AML-193 (cell line): Measurements from ENCODE around the gene MADCAM1.
"Not testable (repeated sequence)": the region's sequence is repeated elsewhere in the genome, so short reads cannot be mapped to it uniquely, and the experiment has no call there.

Experiments
- DNase-seq, 2 experiments: peaks; one replicate each; lab custom pipeline; 2025; lab: John Stamatoyannopoulos, UW

MADCAM1 gene

GRCh38 chr19:496112-496665 is at the start of gene MADCAM1:
MADCAM1 (plus strand) TSS chr19:496486; CDS start chr19:496500, 14 bp downstream.
- DNase-seq = no peak

GRCh38 chr19:447064-447426 is 49.2 kb upstream of the MADCAM1 start:
- DNase-seq = no peak

GRCh38 chr19:447816-448560 is 48.3 kb upstream of the MADCAM1 start:
- DNase-seq = no peak

- DNase-seq = no peak
These were observed 46.4 kb upstream of the MADCAM1 start for GRCh38 chr19:449916-450315.

DNA sequence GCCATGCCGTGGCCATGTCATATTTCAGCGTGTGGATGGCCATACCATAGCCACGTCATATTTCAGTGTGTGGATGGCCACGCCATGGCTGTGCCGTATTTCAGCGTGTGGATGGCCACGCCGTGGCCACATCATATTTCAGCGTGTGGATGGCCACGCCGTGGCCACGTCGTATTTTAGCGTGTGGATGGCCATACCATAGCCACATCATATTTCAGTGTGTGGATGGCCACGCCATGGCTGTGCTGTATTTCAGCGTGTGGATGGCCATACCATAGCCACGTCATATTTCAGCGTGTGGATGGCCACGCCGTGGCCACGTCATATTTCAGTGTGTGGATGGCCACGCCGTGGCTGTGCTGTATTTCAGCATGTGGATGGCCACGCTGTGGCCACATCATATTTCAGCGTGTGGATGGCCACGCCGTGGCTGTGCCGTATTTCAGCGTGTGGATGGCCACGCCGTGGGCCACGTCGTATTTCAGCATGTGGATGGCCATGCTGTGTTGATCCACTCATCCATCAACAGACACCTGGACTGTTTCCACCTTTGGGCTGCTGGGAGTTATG is 45.3 kb upstream of the MADCAM1 start:
- DNase-seq = not testable (repeated sequence)

DNA sequence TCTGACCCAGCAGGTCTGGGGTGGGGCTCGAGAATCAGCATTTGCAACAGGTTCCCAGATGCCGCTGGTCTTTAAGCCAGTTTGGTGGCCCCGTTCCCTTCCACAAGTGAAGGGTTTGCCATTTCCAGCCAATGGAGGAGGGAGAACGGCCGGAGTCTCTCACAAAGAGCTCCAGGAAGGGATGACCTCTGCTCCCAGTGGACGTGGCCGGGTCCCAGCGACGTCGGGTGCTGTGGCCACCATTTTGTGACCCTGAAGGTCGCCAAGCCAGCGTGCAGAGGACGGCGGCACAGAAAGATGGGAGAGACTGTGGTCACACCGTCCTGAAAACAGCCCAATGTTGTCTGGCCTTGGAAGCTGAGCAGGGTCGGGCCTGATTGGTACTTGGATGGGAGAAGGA is 43.5 kb upstream of the MADCAM1 start:
- no peak for DNase-seq

GRCh38 chr19:453606-454005 is 42.7 kb upstream of the MADCAM1 start:
- DNase-seq = no peak

- no peak for DNase-seq
These were observed 41.1 kb upstream of the MADCAM1 start for GRCh38 chr19:455031-455705.

DNA sequence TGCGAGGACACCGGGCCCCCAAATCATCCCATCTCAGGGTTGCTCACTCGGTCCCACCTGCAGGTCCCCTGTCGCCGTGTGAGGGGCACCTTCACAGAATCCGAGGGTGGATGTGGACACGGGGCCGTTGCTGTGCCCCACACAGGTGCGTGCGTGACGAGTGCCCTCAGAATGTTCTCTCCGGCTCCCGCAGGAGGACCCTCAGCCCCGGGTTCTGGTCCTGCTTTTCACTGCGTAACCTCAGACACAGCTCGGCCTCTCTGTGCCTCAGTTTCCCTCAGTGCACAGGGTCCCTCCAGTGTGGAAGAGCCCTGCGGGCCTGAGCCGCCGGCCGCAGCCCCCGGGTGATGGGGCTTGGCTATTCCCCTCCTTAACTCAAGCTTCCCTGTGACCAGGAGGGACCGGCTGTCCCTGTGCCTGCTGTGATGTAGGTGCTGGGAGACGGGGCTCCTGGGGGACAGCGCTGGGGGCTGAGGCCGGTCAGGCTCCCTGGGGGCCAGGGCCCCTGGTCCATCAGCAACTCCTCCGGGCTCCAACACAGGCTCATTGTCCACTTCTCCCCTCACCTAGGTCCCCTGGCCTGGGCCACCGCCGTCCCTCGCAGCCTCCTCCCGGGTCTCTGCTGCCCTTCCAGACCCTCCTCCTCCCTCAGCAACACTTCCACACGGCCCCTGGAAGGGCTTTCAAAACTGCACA is 40.3 kb upstream of the MADCAM1 start:
- DNase-seq = no peak

- DNase-seq = no peak
These were observed 39.7 kb upstream of the MADCAM1 start for GRCh38 chr19:456547-457110.

DNA sequence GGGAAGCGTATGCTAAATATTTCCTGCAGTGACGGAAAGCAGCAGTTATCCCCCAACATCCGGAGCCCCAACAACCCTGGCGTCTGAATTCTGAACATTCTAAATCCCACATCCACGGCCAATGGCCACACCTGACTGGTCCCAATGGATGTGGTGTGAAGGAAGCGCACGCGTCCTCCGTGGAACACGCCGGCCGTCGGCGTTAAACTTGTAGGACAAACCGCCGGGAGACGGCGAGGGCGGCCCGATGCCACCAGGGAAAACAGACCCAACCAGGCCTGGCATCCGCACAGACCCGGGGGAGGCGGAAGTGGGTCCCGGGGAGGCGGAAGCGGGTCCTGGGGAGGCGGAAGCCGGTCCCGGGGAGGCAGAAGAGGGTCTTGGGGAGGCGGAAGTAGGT is 38.6 kb upstream of the MADCAM1 start:
- DNase-seq = no peak

GRCh38 chr19:458091-459042 is 37.9 kb upstream of the MADCAM1 start:
- no peak for DNase-seq

GRCh38 chr19:459724-460511 is 36.4 kb upstream of the MADCAM1 start:
- DNase-seq = no peak

DNA sequence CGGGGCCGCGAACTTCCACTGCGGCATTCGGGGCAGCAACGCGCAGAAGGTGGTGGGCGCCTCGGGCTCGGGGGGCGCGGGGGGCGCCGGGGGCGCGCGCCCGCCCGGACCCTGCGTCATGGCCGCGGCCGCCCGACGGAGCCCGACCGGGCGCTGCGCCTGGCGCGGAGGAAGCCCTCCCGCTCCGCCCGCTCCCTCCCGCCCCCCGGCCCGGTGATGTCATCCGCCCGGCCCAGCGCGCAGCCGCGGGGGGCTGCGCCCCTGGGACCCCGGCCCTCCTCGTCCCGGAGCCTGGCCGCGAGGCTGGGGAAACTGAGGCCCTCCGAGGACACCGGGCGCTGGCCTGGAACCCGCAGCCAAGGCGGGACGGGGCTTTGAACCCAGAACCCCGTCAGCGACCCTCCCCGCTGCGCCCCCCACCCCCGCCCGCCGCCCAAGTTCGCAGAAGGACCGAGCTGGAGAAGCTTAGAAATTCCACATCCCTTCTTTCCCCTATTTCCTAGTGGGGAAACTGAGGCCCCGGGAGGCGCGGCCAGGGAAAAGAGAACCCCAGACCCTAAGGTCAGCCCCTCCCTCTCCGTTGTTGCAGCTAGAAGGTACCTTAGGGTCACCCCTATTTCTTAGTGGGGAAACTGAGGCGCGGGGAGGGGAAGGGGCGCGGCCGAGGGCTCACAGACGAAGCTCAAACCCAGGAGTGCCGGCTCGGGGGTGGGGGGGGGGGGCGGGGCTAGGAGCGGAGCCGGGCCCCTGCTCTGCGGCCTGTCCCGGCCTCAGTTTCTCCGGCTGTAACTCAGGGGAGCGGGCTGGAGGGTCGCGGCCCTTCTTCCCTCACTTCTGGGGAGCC is 35.2 kb upstream of the MADCAM1 start, which contains the start of gene SHC2:
TSS of gene SHC2 (minus strand) at position 157 of the 844 bp plus-strand sequence. CDS start at position 120, 37 bp downstream.
- no peak for DNase-seq

DNA sequence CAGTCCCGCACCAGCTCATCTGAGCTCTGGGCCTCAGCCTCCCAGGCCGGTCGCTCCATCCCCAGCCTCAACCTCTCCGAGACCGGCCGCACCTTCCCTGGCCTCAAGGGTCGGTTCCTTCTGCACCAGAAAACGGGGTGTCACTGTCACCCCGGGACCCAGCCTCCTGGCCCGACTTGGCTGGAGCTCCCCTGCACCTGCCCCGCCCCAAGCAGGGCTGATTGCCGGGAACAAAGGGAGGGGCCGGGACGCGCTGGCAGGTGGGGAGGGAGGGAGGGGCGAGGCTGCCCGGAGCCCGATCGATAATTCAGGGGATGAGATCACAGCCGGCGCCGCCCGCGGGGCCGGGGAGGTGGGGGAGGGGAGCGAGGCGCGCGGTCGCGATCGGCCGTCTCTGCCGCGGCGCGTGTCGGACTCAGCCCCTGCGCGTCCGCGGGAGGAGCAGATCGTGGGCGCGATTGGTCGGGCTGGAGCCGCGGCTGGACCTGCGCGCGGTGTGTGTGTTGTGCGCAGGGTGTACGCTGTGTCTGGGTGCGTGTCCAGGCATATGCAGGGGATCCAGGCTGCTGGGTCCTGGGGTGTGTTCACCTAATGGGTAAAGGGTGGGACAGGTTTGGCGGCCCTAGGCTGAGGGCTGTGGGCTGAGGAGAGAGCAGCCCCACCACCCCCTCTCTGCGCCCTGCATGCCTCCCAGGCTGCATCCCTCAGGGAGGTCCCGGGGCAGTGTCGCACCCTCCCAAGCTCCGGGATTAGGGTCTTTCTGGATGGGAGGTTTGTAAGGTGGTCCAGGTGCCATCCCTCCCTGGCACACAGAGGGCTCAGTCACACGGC is 34.4 kb upstream of the MADCAM1 start:
- no peak for DNase-seq

DNA sequence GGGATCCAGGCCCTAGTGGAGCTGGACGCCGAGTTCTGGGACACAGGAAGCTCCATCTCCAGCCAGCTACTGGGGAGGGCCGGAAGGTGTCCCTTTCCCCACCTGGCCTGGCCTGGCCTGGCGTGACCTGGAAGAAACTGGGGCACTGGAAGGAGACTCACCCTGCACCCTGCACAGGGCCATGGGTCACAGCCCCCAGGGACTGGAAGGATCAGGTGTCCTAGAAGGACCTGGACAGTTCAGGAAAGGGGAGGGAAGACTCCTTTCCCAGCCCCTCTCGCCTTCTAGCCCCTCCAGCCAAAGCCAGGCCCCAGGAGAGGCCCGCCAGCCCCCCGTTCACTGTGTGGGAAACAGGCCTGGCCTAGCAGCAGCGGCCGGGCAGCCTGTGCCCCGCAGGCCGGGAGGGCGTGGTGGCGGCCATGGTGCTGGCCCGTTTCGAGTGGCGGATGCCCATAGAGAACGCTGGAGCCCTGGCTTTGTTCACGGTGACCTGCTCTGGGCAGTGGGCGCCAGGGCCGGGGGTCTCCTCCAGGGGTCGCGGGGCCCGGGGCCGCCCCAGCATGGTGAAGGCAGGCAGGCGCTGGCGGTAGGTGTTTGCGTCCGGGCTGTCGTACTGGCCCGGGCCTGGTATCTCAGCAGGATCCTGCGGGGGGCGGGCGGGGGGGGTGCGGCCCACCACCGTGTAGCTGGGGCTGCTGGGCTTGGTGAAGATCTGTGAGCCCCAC is 32.6 kb upstream of the MADCAM1 start:
- no peak for DNase-seq

GRCh38 chr19:464208-464545 is 32.1 kb upstream of the MADCAM1 start:
- DNase-seq = no peak
